B cell (primary cell): ENCODE results near the gene RMDN2. TPM values are rescaled to one million over a fixed set of nuclear protein-coding genes. Genes with fewer than 3 reads are reported as not detected.

Source experiments
- ATAC-seq: fragments of 200-7000 bp; cut with Tn5 transposase; one replicate; pipeline ENCODE4 v1.10.0; 2021; ENCODE audit warnings: low read depth, mild to moderate bottlenecking, moderate number of reproducible peaks, moderate library complexity
- CTCF ChIA-PET: fragments of 350-600 bp; sonication (Branson Sonifier 250); formaldehyde crosslinking; loops from one replicate; lab custom pipeline; 2021; ENCODE audit warnings: antibody characterized with exemption, inconsistent platforms; lab: Charles Lee
- POLR2A ChIA-PET: fragments of 350-600 bp; sonication (Branson Sonifier 250); formaldehyde crosslinking; loops from one replicate; lab custom pipeline; 2021; ENCODE audit warnings: antibody characterized with exemption; lab: Charles Lee
- DNase-seq: peaks from one replicate; pipeline ENCODE4 v3.0.0; 2013
- H2AFZ ChIP-seq: 2 replicates; pipeline ENCODE4 v1.6.1; 2012; ENCODE audit warnings: mild to moderate bottlenecking, low read depth, low read length; ENCODE audit not compliant: insufficient read depth, poor library complexity, severe bottlenecking
- H3K27ac ChIP-seq, 2 donors: 1 replicate in 1 of 2; 2 replicates in 1 of 2; pipeline ENCODE4 v1.5.1; 2012 to 2013; ENCODE audit warnings: low read length in 2 of 2, mild to moderate bottlenecking in 2 of 2, moderate library complexity in 1 of 2
- H3K27me3 ChIP-seq, 4 experiments: fragments of 200-600 bp in 1 of 4; sonication (generic) in 1 of 4; replicated peaks in 1 of 4; 1 replicate in 2 of 4; 2 replicates in 2 of 4; pipeline versions ENCODE4 v1.6.1 to v1.7.0; 2013 to 2016; ENCODE audit warnings: low read length in 3 of 4, mild to moderate bottlenecking in 2 of 4, mixed read lengths in 1 of 4, moderate library complexity in 1 of 4; ENCODE audit not compliant: insufficient read depth in 4 of 4, control insufficient read depth in 3 of 4; ENCODE audit errors: control extremely low read depth in 1 of 4
- H3K36me3 ChIP-seq, 2 experiments: replicated peaks in 1 of 2; 1 replicate in 1 of 2; 2 replicates in 1 of 2; pipeline versions ENCODE4 v1.6.1 to v1.7.1; 2013; ENCODE audit warnings: low read length in 1 of 2; ENCODE audit not compliant: insufficient read depth in 2 of 2, control insufficient read depth in 1 of 2; ENCODE audit errors: control extremely low read depth in 1 of 2, extremely low read depth in 1 of 2
- H3K4me1 ChIP-seq, 2 donors: fragments of 200-600 bp in 1 of 2; sonication (generic) in 1 of 2; 1 replicate in 1 of 2; 2 replicates in 1 of 2; pipeline versions ENCODE4 v1.5.1 to v1.6.1; 2013 to 2017; ENCODE audit warnings: low read length in 2 of 2; ENCODE audit not compliant: control insufficient read depth in 2 of 2, insufficient read depth in 2 of 2
- H3K4me2 ChIP-seq: replicated peaks from 2 replicates; pipeline ENCODE3; 2012; ENCODE audit warnings: mild to moderate bottlenecking, low read depth, low read length; ENCODE audit not compliant: poor library complexity, severe bottlenecking
- H3K4me3 ChIP-seq, 5 experiments: fragments of 200-600 bp in 1 of 5; sonication (generic) in 1 of 5; 1 replicate in 3 of 5; 2 replicates in 2 of 5; pipeline versions ENCODE4 v1.5.1 to v1.7.0; 2011 to 2016; ENCODE audit warnings: low read length in 4 of 5, mild to moderate bottlenecking in 4 of 5, low read depth in 2 of 5, control low read depth in 1 of 5, moderate library complexity in 1 of 5; ENCODE audit not compliant: insufficient read depth in 1 of 5; ENCODE audit errors: control extremely low read depth in 1 of 5, extremely low read depth in 1 of 5
- H3K79me2 ChIP-seq: fragments of 200-600 bp; sonication (generic); one replicate; pipeline ENCODE4 v1.6.0; 2016; ENCODE audit warnings: low read length; ENCODE audit not compliant: control insufficient read depth, insufficient read depth
- H3K9ac ChIP-seq: fragments of 200-600 bp; sonication (generic); 2 replicates; pipeline ENCODE4 v1.6.1; 2017; ENCODE audit warnings: mild to moderate bottlenecking, low read length, moderate library complexity
- H3K9me3 ChIP-seq, 3 donors: one replicate each; pipeline versions ENCODE4 v1.6.1 to v1.7.1; 2013; ENCODE audit warnings: low read length in 2 of 3; ENCODE audit not compliant: control insufficient read depth in 2 of 3, insufficient read depth in 1 of 3; ENCODE audit errors: control extremely low read depth in 1 of 3
- H4K20me1 ChIP-seq: 2 replicates; pipeline ENCODE4 v1.6.0; 2012; ENCODE audit warnings: mild to moderate bottlenecking, low read length; ENCODE audit not compliant: insufficient read depth, control insufficient read depth, poor library complexity, severe bottlenecking
- H3K27ac Mint-ChIP-seq: one replicate; pipeline ENCODE4 v1.8.0; 2021; ENCODE audit warnings: mixed read lengths
- H3K27me3 Mint-ChIP-seq: one replicate; pipeline ENCODE4 v1.8.0; 2021; ENCODE audit warnings: mixed read lengths
- H3K4me1 Mint-ChIP-seq: one replicate; pipeline ENCODE4 v1.8.0; 2021; ENCODE audit warnings: mixed read lengths
- H3K4me3 Mint-ChIP-seq: one replicate; pipeline ENCODE4 v1.8.0; 2021; ENCODE audit warnings: mixed read lengths
- H3K9me3 Mint-ChIP-seq: one replicate; pipeline ENCODE4 v1.8.0; 2022; ENCODE audit warnings: mixed read lengths; ENCODE audit not compliant: insufficient read depth
- CTCF ChIP-seq: fragments of 200-600 bp; IDR thresholded peaks from one replicate; pipeline ENCODE4 v1.8.0; 2022; ENCODE audit warnings: antibody characterized with exemption, mild to moderate bottlenecking
- EZH2 ChIP-seq: IDR thresholded peaks from 2 replicates; pipeline ENCODE4 v1.6.1; 2012; ENCODE audit warnings: borderline replicate concordance, low read depth, mild to moderate bottlenecking, moderate library complexity, low read length; ENCODE audit not compliant: insufficient read depth, poor library complexity, severe bottlenecking
- WGBS: methylation state at CpG from one replicate; pipeline ENCODE4 v1.1.5; 2013; ENCODE audit warnings: missing lambda C conversion rate; ENCODE audit not compliant: insufficient coverage; 5-methylcytosine and 5-hydroxymethylcytosine counted together
- intact Hi-C: fragments of 100-400 bp; cut with micrococcal nuclease; formaldehyde crosslinking; loops from one replicate; pipeline ENCODE4 v1.10.0; 2022
- polyA plus RNA-seq: library from polyadenylated mRNA; depleted of rRNA; stranded (reverse); fragments of >200 nt; gene quantifications from 2 replicates; pipeline ENCODE4 v1.2.3, GENCODE V29; 2012
- total RNA-seq, 2 donors: library from RNA; stranded (reverse); fragments of 120-200 nt in 1 of 2; gene quantifications; 1 replicate in 1 of 2; 2 replicates in 1 of 2; pipeline versions ENCODE4 v1.2.3 to v1.2.4, GENCODE V29; 2013 to 2022

The RMDN2 gene
- total and polyA plus RNA-seq, 2 donors (not counting 1 experiment from before 2014, with no cell fraction given) = 6.4 to 6.6 TPM

- Histone ChIP-seq H4K20me1 (no peaks in the 10 kb centered on the region), H3K4me3 (no peak overlapping the region), H3K27ac (no peak overlapping the region), H3K36me3 (no peaks in the 10 kb centered on the region), H3K27me3 (peaks cover 0 to 4% (median 0%) of the 10 kb centered on the region in 4 experiments), H3K79me2 (no peaks in the 10 kb centered on the region), H3K4me1 (no peaks in the 10 kb centered on the region), H3K9me3 (no peaks in the 10 kb centered on the region), H3K9ac (no peak overlapping the region), H3K4me2 (no peak overlapping the region), H2AFZ (no peak overlapping the region)
- Mint-ChIP-seq H3K4me3 (no peak overlapping the region), H3K9me3 (no peaks in the 10 kb centered on the region), H3K4me1 (no peaks in the 10 kb centered on the region), H3K27me3 (peaks cover 3% of the 10 kb centered on the region), H3K27ac (no peak overlapping the region)
- DNase-seq = no peak
- ATAC-seq = no peak
- ChIA-PET CTCF (no interaction called here), POLR2A (no interaction called here)
- TF ChIP-seq CTCF (no peak), EZH2 (no peak)
- WGBS = no CpG with 5 or more reads among the region's 5 CpGs
- intact Hi-C loops = no loop called here
Observed at GRCh38 chr2:37914340-37914739, 10.7 kb upstream of the RMDN2 start.

- no peak for TF ChIP-seq CTCF
- TF ChIP-seq EZH2 = no peak
- Histone ChIP-seq H3K9ac (no peak overlapping the region), H3K79me2 (no peaks in the 10 kb centered on the region), H3K4me2 (no peak overlapping the region), H3K27ac (no peak overlapping the region), H3K4me1 (no peaks in the 10 kb centered on the region), H3K27me3 (peaks cover 0 to 4% (median 0%) of the 10 kb centered on the region in 4 experiments), H3K36me3 (no peaks in the 10 kb centered on the region), H3K9me3 (no peaks in the 10 kb centered on the region), H4K20me1 (no peaks in the 10 kb centered on the region), H2AFZ (no peak overlapping the region), H3K4me3 (no peak overlapping the region)
- no peak overlapping the region for H3K4me3 Mint-ChIP-seq
- POLR2A ChIA-PET = no interaction called here
- H3K27me3 Mint-ChIP-seq = peaks cover 6% of the 10 kb centered on the region
- no peaks in the 10 kb centered on the region for H3K4me1 Mint-ChIP-seq
- H3K27ac Mint-ChIP-seq = no peak overlapping the region
- DNase-seq = no peak
- H3K9me3 Mint-ChIP-seq = no peaks in the 10 kb centered on the region
- CTCF ChIA-PET = no interaction called here
- no CpG with 5 or more reads among the region's 5 CpGs for WGBS
- no peak for ATAC-seq
- intact Hi-C loops = no loop called here
Observed at GRCh38 chr2:37915773-37916172, 9.3 kb upstream of the RMDN2 start.
